ENCODE results near the gene PROB1. TPM values are rescaled to one million over a fixed set of nuclear protein-coding genes. Genes with fewer than 3 reads are reported as not detected.
A peak's percentile ranks its signal among the peaks of the same experiment; 100 is the strongest.

PROB1 gene
- total and polyA plus RNA-seq, 2 of the 8 experiments (the other 6 are each of a cell fraction or from before 2014, with no cell fraction given) = 0.89 to 3.1 TPM

DNA sequence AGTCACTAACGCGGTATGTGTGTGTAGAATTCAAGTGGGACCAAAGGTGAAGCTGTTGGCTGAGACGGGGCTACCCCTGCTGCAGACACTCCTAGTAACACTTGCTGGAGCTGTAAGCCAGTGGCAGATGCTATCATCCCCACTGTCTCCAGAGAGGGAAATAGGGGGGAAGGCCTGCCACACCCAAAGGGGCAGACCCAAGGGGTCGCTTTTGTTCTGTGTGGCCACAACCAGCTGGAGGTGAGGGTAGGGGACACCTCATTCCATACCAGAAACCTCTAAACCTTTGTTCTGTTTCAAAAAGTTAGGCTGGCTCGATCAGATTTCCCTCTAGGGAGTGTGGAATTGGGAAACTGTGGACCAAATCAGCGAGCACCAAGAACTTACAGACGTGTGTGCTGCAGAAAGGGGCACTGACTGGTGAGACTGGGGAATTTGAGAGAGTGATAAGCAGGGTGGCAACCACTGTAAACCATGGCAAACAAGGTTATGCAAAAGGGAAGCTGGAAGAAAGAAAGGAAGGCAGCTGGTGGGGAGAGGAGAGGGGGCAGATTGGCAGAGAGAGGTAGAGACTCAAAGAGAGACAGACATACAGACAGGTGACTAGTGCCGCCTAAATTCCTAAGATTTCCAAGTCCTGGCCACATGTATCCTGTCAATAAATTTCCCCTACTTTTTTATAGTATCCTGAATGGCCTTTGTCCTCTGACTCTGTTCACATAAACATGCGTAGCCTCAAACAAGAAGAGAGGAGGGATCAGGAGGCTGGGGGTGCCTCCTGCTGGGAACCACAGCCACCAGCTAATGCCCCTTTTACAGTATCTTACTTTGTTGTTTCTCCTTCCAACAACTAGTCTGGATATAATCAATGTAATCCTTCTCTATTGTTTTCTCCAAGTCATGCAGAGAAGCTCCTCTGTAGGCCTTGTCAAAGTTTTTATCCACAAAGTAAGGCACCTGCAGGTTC, 24.6 kb upstream of the PROB1 start:
- Histone ChIP-seq H3K4ac (replicated peaks; ENCODE audit: insufficient read length, low read depth, low read length) (no peak overlapping the region), H3K23ac (ENCODE audit: insufficient read length) (no peak overlapping the region), H3K79me2 (ENCODE audit: control insufficient read depth in 1 of 2, insufficient read depth in 2 of 2, low read length in 2 of 2) (no peaks in the 10 kb centered on the region), H3K14ac (ENCODE audit: insufficient read length) (no peak overlapping the region), H3K4me1 (replicated peaks in 1 of 4; ENCODE audit: control insufficient read depth in 3 of 4, insufficient read depth in 4 of 4, low read length in 3 of 4) (peaks cover 4 to 9% (median 6%) of the 10 kb centered on the region in 4 experiments; a peak in 4 of 7 replicates), H3K27me3 (replicated peaks in 1 of 4; ENCODE audit: control insufficient read depth in 3 of 4, extremely low read depth in 1 of 4, insufficient read depth in 3 of 4, low read length in 3 of 4) (no peaks in the 10 kb centered on the region), H3K56ac (replicated peaks; ENCODE audit: insufficient read length, low read depth, low read length) (no peak overlapping the region), H4K5ac (ENCODE audit: insufficient read length, low read depth, low read length) (no peak overlapping the region), H3K27ac (ENCODE audit: low read depth, low read length) (no peak overlapping the region), H2AK5ac (ENCODE audit: low read depth, low read length) (no peak overlapping the region), H2BK20ac (ENCODE audit: low read length) (no peak overlapping the region), H2AFZ (ENCODE audit: low read length) (no peak overlapping the region), H4K91ac (replicated peaks; ENCODE audit: insufficient read length, low read length) (no peak overlapping the region), H4K8ac (ENCODE audit: extremely low read depth, insufficient read depth, low read length) (no peak overlapping the region), H3K9me3 (ENCODE audit: insufficient read depth in 2 of 2, low read depth in 1 of 2, low read length in 1 of 2) (no peaks in the 10 kb centered on the region), H2BK120ac (replicated peaks; ENCODE audit: low read depth, low read length) (no peak overlapping the region), H3K4me2 (ENCODE audit: insufficient read depth in 1 of 2, low read depth in 2 of 2, low read length in 2 of 2) (no peak overlapping the region; a peak in 1 of 4 replicates), H3K79me1 (ENCODE audit: low read depth, low read length) (no peaks in the 10 kb centered on the region), H3K23me2 (ENCODE audit: low read depth, low read length) (no peaks in the 10 kb centered on the region), H2BK15ac (ENCODE audit: low read length) (no peak overlapping the region), H3K18ac (ENCODE audit: extremely low read depth, low read length) (no peak overlapping the region), H2BK5ac (ENCODE audit: low read depth, low read length) (no peak overlapping the region), H4K20me1 (replicated peaks in 1 of 2; ENCODE audit: control insufficient read depth in 1 of 2, insufficient read depth in 2 of 2, low read length in 2 of 2) (no peaks in the 10 kb centered on the region), H3K36me3 (ENCODE audit: control insufficient read depth in 2 of 4, insufficient read depth in 4 of 4, low read length in 3 of 4) (peaks cover 5 to 23% (median 8%) of the 10 kb centered on the region in 4 experiments; a peak in 5 of 8 replicates), H3K9ac (replicated peaks in 1 of 4; ENCODE audit: extremely low read depth in 1 of 4, low read depth in 3 of 4, low read length in 3 of 4) (no peak overlapping the region), H2BK12ac (ENCODE audit: low read depth, low read length) (no peak overlapping the region), H3K4me3 (ENCODE audit: extremely low read depth in 1 of 4, insufficient read depth in 2 of 4, low read depth in 3 of 4, low read length in 4 of 4) (0 out of 8 replicates have a peak overlapping the region, but pooled peaks of 1 of the 4 experiments have one; percentile 2)
- POLR2A ChIA-PET (ENCODE audit: partially characterized antibody) = interaction anchor here (0.8 to 1.7 kb wide), 8 partner anchors 9 to 126 kb away, joined by 3 to 6 read pairs (median 4); partner anchors contain the start of genes MATR3 and PAIP2
- FAIRE-seq (no peak), DNase-seq (ENCODE audit: low read depth in 1 of 2, low spot score in 2 of 2) (no peak)
- TF ChIP-seq JUN (IDR thresholded peaks at IDR 0.05; ENCODE audit: low read depth, low read length) = no peak
- TF ChIP-seq, protein P1, sequence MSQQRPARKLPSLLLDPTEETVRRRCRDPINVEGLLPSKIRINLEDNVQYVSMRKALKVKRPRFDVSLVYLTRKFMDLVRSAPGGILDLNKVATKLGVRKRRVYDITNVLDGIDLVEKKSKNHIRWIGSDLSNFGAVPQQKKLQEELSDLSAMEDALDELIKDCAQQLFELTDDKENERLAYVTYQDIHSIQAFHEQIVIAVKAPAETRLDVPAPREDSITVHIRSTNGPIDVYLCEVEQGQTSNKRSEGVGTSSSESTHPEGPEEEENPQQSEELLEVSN (IDR thresholded peaks at IDR 0.05) = no peak
- CTCF ChIA-PET (ENCODE audit: partially characterized antibody) = interaction anchor here (0.8 to 9.9 kb wide), 25 partner anchors 9 to 964 kb away, joined by 3 to 319 read pairs (median 4); partner anchors contain the start of genes DNAJC18, PROB1, SPATA24 and STING1
- WGBS, 2 experiments (ENCODE audit: extremely low coverage in 1 of 2, insufficient coverage in 1 of 2, insufficient read length in 1 of 2, insufficient replicate concordance in 2 of 2, low coverage in 1 of 2, low lambda C conversion rate in 2 of 2, missing lambda C conversion rate in 1 of 2) = 89% methylated on average over 9 of the region's 9 CpGs; no CpG with 5 or more reads in 1 of the 2 experiments
